ENCODE results near the gene C12orf57.

C12orf57 gene

DNA sequence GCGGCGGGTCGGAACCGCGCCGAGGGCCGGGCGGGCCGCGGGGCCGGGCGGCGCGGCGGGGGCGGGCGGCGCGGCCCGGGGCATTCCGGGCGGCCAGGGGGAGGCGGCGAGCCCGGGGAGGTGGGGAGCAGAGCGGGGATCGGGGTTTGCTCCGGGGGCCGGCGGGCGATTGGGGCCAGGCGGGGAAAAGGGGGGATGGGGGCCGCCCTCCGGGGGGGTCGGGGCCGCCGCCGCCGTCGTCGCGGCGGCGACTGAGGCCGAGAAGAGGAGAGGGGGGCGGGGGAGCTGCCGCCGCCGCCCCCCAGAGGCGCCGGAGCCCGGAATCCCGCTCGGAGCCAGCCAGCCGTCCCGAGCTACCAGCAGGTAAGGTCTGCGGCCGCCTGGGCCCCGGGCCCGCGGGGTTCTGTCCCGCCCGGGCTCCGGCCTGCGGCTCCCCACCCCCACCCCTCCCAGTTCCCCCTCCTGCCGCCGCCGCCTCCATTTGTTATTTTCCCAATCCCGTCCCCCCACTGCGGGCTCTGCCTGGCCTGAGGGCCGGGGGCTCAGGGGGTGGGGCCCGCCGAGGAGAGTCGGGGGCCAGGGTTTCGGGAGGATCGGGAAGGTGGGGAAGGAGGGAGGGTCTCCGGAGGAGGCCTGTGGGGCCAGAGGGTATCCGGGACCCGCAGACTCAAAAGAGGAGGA lies 15.7 kb upstream of the C12orf57 start:
- DNase-seq (ENCODE audit: low spot score): peak; percentile 73
- no peak for TF ChIP-seq CTCF (IDR thresholded peaks at IDR 0.05; ENCODE audit: extremely low read depth, missing control alignments)

DNA sequence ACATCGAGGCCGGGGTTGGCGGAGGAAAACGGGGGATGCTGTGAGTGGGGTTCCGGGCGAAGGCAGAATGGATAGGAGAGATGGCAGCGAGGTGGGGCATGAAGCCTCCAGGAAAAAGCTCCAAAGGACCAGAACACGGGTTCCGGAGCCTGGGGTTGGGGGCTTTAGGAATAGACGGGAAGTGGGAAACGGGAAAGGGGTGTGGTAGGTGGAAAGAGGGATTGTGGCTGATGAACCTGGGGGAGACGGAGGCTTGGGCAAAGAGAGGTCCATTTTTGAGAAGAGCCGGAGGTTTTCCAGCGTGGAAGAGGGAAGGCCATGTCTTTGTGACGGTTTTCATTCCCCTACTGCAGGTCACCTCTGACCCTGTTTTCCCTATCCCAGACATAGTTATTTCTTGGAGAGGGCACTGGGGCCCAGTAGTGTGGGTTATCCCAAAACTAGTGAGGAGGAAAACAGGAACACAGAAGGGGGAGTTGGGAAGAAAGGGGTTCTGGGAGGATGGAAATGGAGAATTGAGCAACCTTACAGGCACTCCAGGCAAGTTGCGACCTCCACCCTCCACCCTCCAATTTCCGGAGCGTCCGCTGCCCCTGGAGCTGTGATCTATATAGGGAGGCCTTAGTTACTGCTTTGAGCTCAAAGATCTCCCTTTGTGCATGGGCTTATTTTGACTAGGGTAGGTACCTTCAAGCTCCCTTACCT lies 15.0 kb upstream of the C12orf57 start:
- no peak for DNase-seq (ENCODE audit: low spot score)
- TF ChIP-seq CTCF (IDR thresholded peaks at IDR 0.05; ENCODE audit: extremely low read depth, missing control alignments): no peak

GRCh38 chr12:6929466-6930452 lies 14.1 kb upstream of the C12orf57 start:
- no peak for TF ChIP-seq CTCF (IDR thresholded peaks at IDR 0.05; ENCODE audit: extremely low read depth, missing control alignments)
- no peak for DNase-seq (ENCODE audit: low spot score)

GRCh38 chr12:6932766-6933165 lies 11.1 kb upstream of the C12orf57 start:
- DNase-seq (ENCODE audit: low spot score): no peak
- TF ChIP-seq CTCF (IDR thresholded peaks at IDR 0.05; ENCODE audit: extremely low read depth, missing control alignments): no peak

DNA sequence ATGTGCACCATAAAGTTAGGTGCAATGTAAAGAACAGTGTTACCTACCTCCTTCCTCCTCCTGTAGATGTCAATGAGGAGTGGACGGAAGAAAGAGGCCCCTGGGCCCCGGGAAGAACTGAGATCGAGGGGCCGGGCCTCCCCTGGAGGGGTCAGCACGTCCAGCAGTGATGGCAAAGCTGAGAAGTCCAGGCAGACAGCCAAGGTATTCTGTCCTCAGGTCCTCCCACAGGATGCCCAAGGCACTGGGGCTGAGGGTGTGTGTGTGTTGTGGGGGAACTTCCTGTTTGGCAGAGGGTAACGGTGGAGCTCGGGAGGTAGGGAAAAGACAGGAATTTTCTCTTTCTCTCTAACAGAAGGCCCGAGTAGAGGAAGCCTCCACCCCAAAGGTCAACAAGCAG lies 9.7 kb upstream of the C12orf57 start:
- no peak for TF ChIP-seq CTCF (IDR thresholded peaks at IDR 0.05; ENCODE audit: extremely low read depth, missing control alignments)
- DNase-seq (ENCODE audit: low spot score): no peak

DNA sequence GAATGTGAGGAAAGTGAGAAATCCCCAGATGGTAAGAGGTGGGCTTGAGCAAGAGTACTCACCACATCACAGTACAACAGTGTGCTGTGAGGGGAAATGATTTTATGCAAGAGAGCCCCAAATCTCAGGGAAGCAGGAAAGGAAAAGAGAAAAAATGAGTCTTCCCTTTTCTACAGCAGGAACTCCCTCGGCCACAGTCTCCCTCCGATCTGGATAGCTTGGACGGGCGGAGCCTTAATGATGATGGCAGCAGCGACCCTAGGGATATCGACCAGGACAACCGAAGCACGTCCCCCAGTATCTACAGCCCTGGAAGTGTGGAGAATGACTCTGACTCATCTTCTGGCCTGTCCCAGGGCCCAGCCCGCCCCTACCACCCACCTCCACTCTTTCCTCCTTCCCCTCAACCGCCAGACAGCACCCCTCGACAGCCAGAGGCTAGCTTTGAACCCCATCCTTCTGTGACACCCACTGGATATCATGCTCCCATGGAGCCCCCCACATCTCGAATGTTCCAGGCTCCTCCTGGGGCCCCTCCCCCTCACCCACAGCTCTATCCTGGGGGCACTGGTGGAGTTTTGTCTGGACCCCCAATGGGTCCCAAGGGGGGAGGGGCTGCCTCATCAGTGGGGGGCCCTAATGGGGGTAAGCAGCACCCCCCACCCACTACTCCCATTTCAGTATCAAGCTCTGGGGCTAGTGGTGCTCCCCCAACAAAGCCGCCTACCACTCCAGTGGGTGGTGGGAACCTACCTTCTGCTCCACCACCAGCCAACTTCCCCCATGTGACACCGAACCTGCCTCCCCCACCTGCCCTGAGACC lies 8.2 kb upstream of the C12orf57 start:
- no peak for TF ChIP-seq CTCF (IDR thresholded peaks at IDR 0.05; ENCODE audit: extremely low read depth, missing control alignments)

More for the DNA sequence above, 8.2 kb upstream of the C12orf57 start:
- DNase-seq (ENCODE audit: low spot score): no peak

Data from GM20000 (cell line).